ENCODE data around the gene IDUA. TPM values are rescaled to one million over a fixed set of nuclear protein-coding genes. Genes with fewer than 3 reads are reported as not detected.

IDUA gene
- total and polyA plus RNA-seq, 2 donors (not counting 1 experiment from before 2014, with no cell fraction given), result 57.0 to 67.4 TPM

- Histone ChIP-seq H3K36me3 (replicated peaks in 1 of 2; ENCODE audit: control extremely low read depth in 1 of 2, control insufficient read depth in 1 of 2, extremely low read depth in 1 of 2, insufficient read depth in 2 of 2, low read length in 1 of 2) (no peaks in the 10 kb centered on the region), H2AFZ (ENCODE audit: insufficient read depth, low read depth, low read length, poor library complexity, severe bottlenecking) (no peak overlapping the region), H4K20me1 (ENCODE audit: control insufficient read depth, insufficient read depth, low read length, poor library complexity, severe bottlenecking) (no peaks in the 10 kb centered on the region), H3K9me3 (ENCODE audit: control extremely low read depth in 1 of 3, control insufficient read depth in 2 of 3, insufficient read depth in 1 of 3, low read length in 2 of 3) (peaks cover 0 to 6% (median 0%) of the 10 kb centered on the region in 3 donors), H3K4me3 (ENCODE audit: control extremely low read depth in 1 of 5, extremely low read depth in 1 of 5, insufficient read depth in 1 of 5, low read depth in 2 of 5, low read length in 4 of 5) (no peak overlapping the region), H3K4me2 (replicated peaks; ENCODE audit: low read depth, low read length, poor library complexity, severe bottlenecking) (no peak overlapping the region), H3K4me1 (ENCODE audit: control insufficient read depth in 2 of 2, insufficient read depth in 2 of 2, low read length in 2 of 2) (no peaks in the 10 kb centered on the region), H3K9ac (ENCODE audit: low read length) (no peak overlapping the region), H3K27me3 (replicated peaks in 1 of 4; ENCODE audit: control extremely low read depth in 1 of 4, control insufficient read depth in 3 of 4, insufficient read depth in 4 of 4, low read length in 3 of 4) (peaks cover 0 to 29% (median 0%) of the 10 kb centered on the region in 4 experiments), H3K79me2 (ENCODE audit: control insufficient read depth, insufficient read depth, low read length) (no peaks in the 10 kb centered on the region), H3K27ac (ENCODE audit: low read length in 2 of 2) (no peak overlapping the region)
- ChIA-PET CTCF (no interaction called here), POLR2A (no interaction called here)
- ATAC-seq (ENCODE audit: low read depth), result no peak
- Mint-ChIP-seq H3K4me3 (no peak overlapping the region), H3K27me3 (no peaks in the 10 kb centered on the region), H3K27ac (no peak overlapping the region), H3K4me1 (no peaks in the 10 kb centered on the region), H3K9me3 (ENCODE audit: insufficient read depth) (no peaks in the 10 kb centered on the region)
- 64% methylated on average over 37 of the region's 37 CpGs for WGBS (ENCODE audit: insufficient coverage)
- intact Hi-C loops (cut with micrococcal nuclease), result no loop called here
- no peak for DNase-seq
- TF ChIP-seq EZH2 (IDR thresholded peaks at IDR 0.05; ENCODE audit: borderline replicate concordance, insufficient read depth, low read depth, low read length, poor library complexity, severe bottlenecking) (no peak), CTCF (IDR thresholded peaks at IDR 0.05) (no peak)
Measured at GRCh38 chr4:1031956-1032795, 45.3 kb downstream of the IDUA start.

GRCh38 chr4:1032861-1033260, 46.0 kb downstream of the IDUA start:
- CTCF ChIA-PET, result no interaction called here
- peaks cover 0 to 6% (median 0%) of the 10 kb centered on the region in 3 donors for H3K9me3 ChIP-seq (ENCODE audit: control extremely low read depth in 1 of 3, control insufficient read depth in 2 of 3, insufficient read depth in 1 of 3, low read length in 2 of 3)
- Mint-ChIP-seq H3K4me1 (no peaks in the 10 kb centered on the region), H3K4me3 (no peak overlapping the region), H3K27me3 (no peaks in the 10 kb centered on the region), H3K9me3 (ENCODE audit: insufficient read depth) (no peaks in the 10 kb centered on the region), H3K27ac (no peak overlapping the region)
- no peaks in the 10 kb centered on the region for H3K79me2 ChIP-seq (ENCODE audit: control insufficient read depth, insufficient read depth, low read length)
- DNase-seq (no peak), ATAC-seq (ENCODE audit: low read depth) (no peak)
- no peak overlapping the region for H3K4me3 ChIP-seq (ENCODE audit: control extremely low read depth in 1 of 5, extremely low read depth in 1 of 5, insufficient read depth in 1 of 5, low read depth in 2 of 5, low read length in 4 of 5)
- no peak overlapping the region for H2AFZ ChIP-seq (ENCODE audit: insufficient read depth, low read depth, low read length, poor library complexity, severe bottlenecking)
- TF ChIP-seq CTCF (IDR thresholded peaks at IDR 0.05) (no peak), EZH2 (IDR thresholded peaks at IDR 0.05; ENCODE audit: borderline replicate concordance, insufficient read depth, low read depth, low read length, poor library complexity, severe bottlenecking) (no peak)
- no peak overlapping the region for H3K27ac ChIP-seq (ENCODE audit: low read length in 2 of 2)
- POLR2A ChIA-PET, result no interaction called here
- WGBS (ENCODE audit: insufficient coverage), result 86% methylated on average over 9 of the region's 10 CpGs
- no peak overlapping the region for H3K9ac ChIP-seq (ENCODE audit: low read length)
- intact Hi-C loops (cut with micrococcal nuclease), result no loop called here
- no peaks in the 10 kb centered on the region for H3K36me3 ChIP-seq (replicated peaks in 1 of 2; ENCODE audit: control extremely low read depth in 1 of 2, control insufficient read depth in 1 of 2, extremely low read depth in 1 of 2, insufficient read depth in 2 of 2, low read length in 1 of 2)
- H3K4me2 ChIP-seq (replicated peaks; ENCODE audit: low read depth, low read length, poor library complexity, severe bottlenecking), result no peak overlapping the region
- H3K4me1 ChIP-seq (ENCODE audit: control insufficient read depth in 2 of 2, insufficient read depth in 2 of 2, low read length in 2 of 2), result no peaks in the 10 kb centered on the region
- peaks cover 0 to 29% (median 0%) of the 10 kb centered on the region in 4 experiments for H3K27me3 ChIP-seq (replicated peaks in 1 of 4; ENCODE audit: control extremely low read depth in 1 of 4, control insufficient read depth in 3 of 4, insufficient read depth in 4 of 4, low read length in 3 of 4)
- H4K20me1 ChIP-seq (ENCODE audit: control insufficient read depth, insufficient read depth, low read length, poor library complexity, severe bottlenecking), result no peaks in the 10 kb centered on the region

Data from B cell (primary cell).